RWPE2 (cell line): ENCODE data around the gene TBC1D1.

Experiments used
- ATAC-seq: fragments of 200-7000 bp; cut with Tn5 transposase; 3 replicates; pipeline ENCODE4 v1.9.1; 2021; ENCODE audit warnings: low read depth
- DNase-seq: peaks from one replicate; pipeline ENCODE4 v3.0.0-alpha.2; 2020; ENCODE audit warnings: low spot score
- H3K27ac ChIP-seq: fragments of 450-650 bp; 2 replicates; pipeline ENCODE4 v1.5.1; 2017; ENCODE audit warnings: mild to moderate bottlenecking; ENCODE audit not compliant: poor library complexity, severe bottlenecking
- H3K27me3 ChIP-seq: fragments of 250-450 bp; sonication (Bioruptor Pico); 2 replicates; pipeline ENCODE4 v1.5.1; 2021; ENCODE audit warnings: mild to moderate bottlenecking, moderate library complexity; ENCODE audit not compliant: insufficient read depth, poor library complexity, severe bottlenecking
- H3K36me3 ChIP-seq: fragments of 250-450 bp; sonication (Bioruptor Pico); 2 replicates; pipeline ENCODE4 v1.5.1; 2020; ENCODE audit warnings: low read depth, mild to moderate bottlenecking, moderate library complexity
- H3K4me1 ChIP-seq: fragments of 250-450 bp; sonication (Bioruptor Pico); 2 replicates; pipeline ENCODE4 v1.5.1; 2021; ENCODE audit warnings: mild to moderate bottlenecking, moderate library complexity; ENCODE audit not compliant: insufficient read depth, poor library complexity, severe bottlenecking
- H3K4me3 ChIP-seq: fragments of 250-450 bp; sonication (Bioruptor Pico); 2 replicates; pipeline ENCODE4 v1.5.1; 2021; ENCODE audit warnings: mild to moderate bottlenecking, moderate library complexity; ENCODE audit not compliant: severe bottlenecking
- H3K9me3 ChIP-seq: fragments of 250-450 bp; sonication (Bioruptor Pico); 2 replicates; pipeline ENCODE4 v1.5.1; 2021; ENCODE audit warnings: mild to moderate bottlenecking, moderate library complexity; ENCODE audit not compliant: severe bottlenecking
- TF ChIP-seq, protein P1 (sequence below): fragments of 450-650 bp; IDR thresholded peaks from one replicate; pipeline ENCODE4 v1.5.1; 2017; ENCODE audit warnings: mild to moderate bottlenecking, moderate library complexity; ENCODE audit not compliant: poor library complexity, severe bottlenecking

The TBC1D1 gene

DNA sequence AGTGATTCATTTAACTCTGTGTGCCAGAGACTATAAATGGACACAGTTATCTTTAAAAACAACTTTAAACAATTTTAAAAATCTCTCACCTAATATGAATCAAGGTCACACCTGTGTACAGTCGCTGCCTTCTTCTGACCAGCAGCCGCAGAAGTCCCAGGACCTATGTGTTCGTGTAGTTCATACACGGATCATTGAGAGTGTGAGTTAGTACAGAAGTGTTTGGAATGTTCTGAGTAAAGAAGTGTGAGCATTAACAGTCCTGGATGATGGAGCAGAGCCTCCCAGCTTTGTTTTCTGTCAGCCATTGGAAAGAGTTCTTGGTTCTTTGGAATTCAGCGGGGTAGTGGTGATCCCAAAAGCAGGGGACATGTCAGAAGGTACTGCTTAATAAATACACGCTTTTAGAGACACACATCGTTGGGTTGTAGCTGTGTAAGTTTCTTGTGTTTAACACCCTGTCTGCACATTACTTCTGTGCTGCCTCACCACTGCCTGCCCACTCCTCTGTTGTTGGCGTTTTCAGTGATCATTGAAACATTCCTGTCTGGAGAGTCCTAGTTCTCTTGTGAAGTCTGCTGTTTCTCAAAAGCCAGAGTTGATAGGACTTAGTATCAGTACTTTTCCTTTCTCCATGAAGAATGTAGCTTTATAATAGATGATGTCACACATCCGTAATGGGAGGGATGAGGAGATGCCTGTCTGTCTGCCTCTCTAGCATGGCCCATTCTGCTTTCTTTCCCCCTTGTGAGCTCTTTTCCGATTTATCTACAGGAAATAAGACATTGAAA is 159.9 kb downstream of the TBC1D1 start:
- H3K36me3 ChIP-seq, result peaks cover 17% of the 10 kb centered on the region
- DNase-seq (no peak), ATAC-seq (no peak)
- TF ChIP-seq, protein P1, sequence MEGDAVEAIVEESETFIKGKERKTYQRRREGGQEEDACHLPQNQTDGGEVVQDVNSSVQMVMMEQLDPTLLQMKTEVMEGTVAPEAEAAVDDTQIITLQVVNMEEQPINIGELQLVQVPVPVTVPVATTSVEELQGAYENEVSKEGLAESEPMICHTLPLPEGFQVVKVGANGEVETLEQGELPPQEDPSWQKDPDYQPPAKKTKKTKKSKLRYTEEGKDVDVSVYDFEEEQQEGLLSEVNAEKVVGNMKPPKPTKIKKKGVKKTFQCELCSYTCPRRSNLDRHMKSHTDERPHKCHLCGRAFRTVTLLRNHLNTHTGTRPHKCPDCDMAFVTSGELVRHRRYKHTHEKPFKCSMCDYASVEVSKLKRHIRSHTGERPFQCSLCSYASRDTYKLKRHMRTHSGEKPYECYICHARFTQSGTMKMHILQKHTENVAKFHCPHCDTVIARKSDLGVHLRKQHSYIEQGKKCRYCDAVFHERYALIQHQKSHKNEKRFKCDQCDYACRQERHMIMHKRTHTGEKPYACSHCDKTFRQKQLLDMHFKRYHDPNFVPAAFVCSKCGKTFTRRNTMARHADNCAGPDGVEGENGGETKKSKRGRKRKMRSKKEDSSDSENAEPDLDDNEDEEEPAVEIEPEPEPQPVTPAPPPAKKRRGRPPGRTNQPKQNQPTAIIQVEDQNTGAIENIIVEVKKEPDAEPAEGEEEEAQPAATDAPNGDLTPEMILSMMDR, result no peak
- H3K9me3 ChIP-seq, result no peaks in the 10 kb centered on the region
- no peak overlapping the region for H3K4me3 ChIP-seq
- H3K4me1 ChIP-seq, result no peaks in the 10 kb centered on the region
- H3K27me3 ChIP-seq, result no peaks in the 10 kb centered on the region
- H3K27ac ChIP-seq, result no peak overlapping the region

DNA sequence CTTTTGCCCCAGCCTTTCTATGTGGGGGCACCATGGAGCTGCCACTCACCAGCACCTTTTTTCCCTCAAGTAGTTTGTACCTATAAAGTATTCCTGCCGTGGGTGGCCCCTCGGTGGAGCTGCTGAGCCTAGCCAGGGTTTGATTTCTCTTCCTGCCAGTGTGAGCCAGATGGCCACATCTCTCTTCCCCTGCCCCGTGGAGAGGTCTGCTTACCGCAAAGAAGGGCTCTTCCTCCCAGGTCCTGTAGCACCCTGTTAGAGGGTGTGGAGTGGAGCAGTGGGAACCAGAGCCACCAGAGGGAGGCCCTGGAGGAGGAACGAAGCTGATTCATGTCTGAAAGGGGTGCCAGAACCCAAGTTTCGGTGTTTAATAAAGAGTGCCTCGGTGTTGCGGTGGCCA is 164.7 kb downstream of the TBC1D1 start:
- H3K36me3 ChIP-seq, result peaks cover 9% of the 10 kb centered on the region
- DNase-seq, result no peak
- no peak for ATAC-seq
- no peak overlapping the region for H3K27ac ChIP-seq
- H3K27me3 ChIP-seq, result no peaks in the 10 kb centered on the region
- no peaks in the 10 kb centered on the region for H3K4me1 ChIP-seq
- TF ChIP-seq, protein P1, result no peak
- H3K9me3 ChIP-seq, result no peaks in the 10 kb centered on the region
- H3K4me3 ChIP-seq, result no peak overlapping the region

DNA sequence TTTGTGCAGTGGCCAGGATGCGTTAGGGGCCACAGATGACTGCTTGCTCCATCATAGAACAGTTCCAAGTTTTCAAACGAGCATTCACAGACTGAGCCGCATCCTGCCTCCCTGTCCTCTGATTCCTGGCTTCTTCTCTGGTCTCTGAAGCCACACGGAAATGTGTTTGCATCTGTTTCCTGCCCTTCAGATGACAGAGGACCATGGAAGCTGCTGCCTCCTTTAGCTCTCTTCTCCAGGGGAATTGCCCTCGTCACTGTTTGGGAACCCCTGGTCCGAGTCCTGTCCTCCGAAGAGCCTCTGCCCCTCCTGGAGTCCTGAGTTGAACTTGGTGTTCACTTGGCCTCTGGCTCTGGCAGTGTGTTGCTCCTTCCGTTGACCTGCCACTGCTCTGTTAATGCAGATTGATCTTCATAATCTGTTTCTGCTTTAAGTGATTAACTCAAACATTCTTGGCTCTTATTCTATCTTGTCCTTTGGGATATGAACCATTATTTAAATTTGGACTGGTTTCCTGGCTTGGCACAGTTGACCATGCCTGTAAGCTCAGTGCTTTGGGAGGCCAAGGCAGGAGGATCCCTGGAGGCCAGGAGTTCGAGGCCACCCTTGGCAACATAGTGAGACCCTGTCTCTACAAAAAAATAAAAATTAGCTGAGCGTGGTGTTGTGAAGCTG is 165.3 kb downstream of the TBC1D1 start:
- Histone ChIP-seq H3K36me3 (peaks cover 9% of the 10 kb centered on the region), H3K4me3 (no peak overlapping the region), H3K4me1 (no peaks in the 10 kb centered on the region), H3K27me3 (no peaks in the 10 kb centered on the region), H3K27ac (no peak overlapping the region), H3K9me3 (no peaks in the 10 kb centered on the region)
- DNase-seq (no peak), ATAC-seq (no peak)
- TF ChIP-seq, protein P1, result no peak

DNA sequence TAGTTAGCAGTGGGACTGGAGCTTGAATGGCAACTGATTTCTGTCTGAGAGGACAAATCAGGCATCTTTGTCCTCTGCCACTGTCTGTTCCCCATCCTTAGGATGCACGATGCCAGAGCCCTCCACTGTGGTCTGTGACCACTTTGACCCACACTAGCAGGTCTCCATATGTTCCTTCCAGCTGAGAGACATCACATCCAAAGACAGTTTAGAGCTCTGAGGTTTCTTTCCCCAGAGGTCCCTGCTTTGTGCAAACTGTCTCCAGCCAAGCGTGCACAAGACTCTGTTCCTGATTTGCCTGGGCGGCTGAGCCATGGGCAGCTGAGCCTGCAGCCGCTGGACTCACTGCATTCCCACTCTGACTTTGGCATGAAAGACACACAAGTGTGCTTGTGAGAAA is 167.3 kb downstream of the TBC1D1 start:
- DNase-seq (no peak), ATAC-seq (no peak)
- Histone ChIP-seq H3K36me3 (peaks cover 13% of the 10 kb centered on the region), H3K27ac (no peak overlapping the region), H3K4me1 (no peaks in the 10 kb centered on the region), H3K27me3 (no peaks in the 10 kb centered on the region), H3K9me3 (no peaks in the 10 kb centered on the region), H3K4me3 (no peak overlapping the region)
- TF ChIP-seq, protein P1, result no peak

DNA sequence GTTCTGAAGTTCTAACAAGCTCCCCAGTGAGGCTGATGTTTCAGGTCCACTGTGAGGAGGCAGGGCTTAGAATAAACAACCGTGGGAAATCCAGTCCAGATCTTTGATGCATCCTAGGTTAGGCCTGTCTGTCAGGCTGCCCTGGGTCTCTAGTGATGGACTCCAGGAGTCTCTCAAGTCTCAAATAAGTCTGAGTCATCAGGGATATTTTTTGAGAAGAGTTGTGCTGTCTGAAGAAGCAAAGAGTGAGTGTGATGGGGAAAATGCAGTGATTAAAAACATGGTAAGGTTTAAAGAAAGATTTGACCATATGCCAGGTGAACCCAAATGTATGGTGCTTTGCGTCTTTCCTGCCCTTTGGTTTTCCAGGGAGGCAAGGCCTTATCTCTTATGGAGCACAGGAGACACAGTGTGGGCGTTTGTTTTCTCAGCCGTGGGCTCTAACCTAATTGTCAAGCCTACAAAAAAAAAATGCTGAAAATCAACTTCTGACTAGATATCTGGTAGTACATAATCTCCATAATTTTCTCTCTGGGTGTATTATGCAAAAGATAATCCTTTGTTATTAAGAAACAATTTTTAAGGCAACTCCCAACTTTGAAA is 170.0 kb downstream of the TBC1D1 start:
- ATAC-seq, result no peak
- H3K27ac ChIP-seq, result no peak overlapping the region

More for the DNA sequence above, 170.0 kb downstream of the TBC1D1 start:
- no peaks in the 10 kb centered on the region for H3K9me3 ChIP-seq
- no peak for DNase-seq
- no peak overlapping the region for H3K4me3 ChIP-seq
- TF ChIP-seq, protein P1, result no peak
- no peaks in the 10 kb centered on the region for H3K4me1 ChIP-seq
- H3K36me3 ChIP-seq, result peaks cover 4% of the 10 kb centered on the region; the same call in 1 of the 2 replicates
- H3K27me3 ChIP-seq, result no peaks in the 10 kb centered on the region
